Rectal smooth muscle tissue (tissue), 1 donor: Measurements from ENCODE around the gene OTOP2.
"Not testable (repeated sequence)": the region's sequence is repeated elsewhere in the genome, so short reads cannot be mapped to it uniquely, and the experiment has no call there.

ENCODE experiments used
- H3K27ac ChIP-seq: one replicate; pipeline ENCODE4 v1.7.0; 2013; ENCODE audit warnings: low read depth, low read length, inconsistent platforms
- H3K27me3 ChIP-seq: one replicate; pipeline ENCODE4 v1.7.0; 2013; ENCODE audit warnings: low read length; ENCODE audit not compliant: control insufficient read depth, insufficient read depth
- H3K36me3 ChIP-seq: one replicate; pipeline ENCODE4 v1.7.0; 2013; ENCODE audit warnings: low read length; ENCODE audit not compliant: control insufficient read depth, insufficient read depth
- H3K4me1 ChIP-seq: one replicate; pipeline ENCODE4 v1.7.0; 2013; ENCODE audit warnings: low read length; ENCODE audit not compliant: control insufficient read depth, insufficient read depth
- H3K4me3 ChIP-seq: one replicate; pipeline ENCODE4 v1.7.0; 2013; ENCODE audit warnings: low read length
- H3K9ac ChIP-seq: one replicate; pipeline ENCODE4 v1.7.0; 2013; ENCODE audit warnings: low read length

OTOP2 gene

GRCh38 chr17:74906214-74906793 lies 17.8 kb upstream of the OTOP2 start:
- not testable (repeated sequence) for H3K4me3 ChIP-seq, H3K4me1 ChIP-seq, H3K27me3 ChIP-seq, H3K36me3 ChIP-seq, H3K9ac ChIP-seq, H3K27ac ChIP-seq

GRCh38 chr17:74907012-74907411 lies 17.1 kb upstream of the OTOP2 start:
- H3K4me1 ChIP-seq = no peaks in the 10 kb centered on the region
- peaks cover 4% of the 10 kb centered on the region for H3K27me3 ChIP-seq
- no peak overlapping the region for H3K4me3 ChIP-seq
- H3K9ac ChIP-seq = no peak overlapping the region
- H3K27ac ChIP-seq = no peak overlapping the region
- no peaks in the 10 kb centered on the region for H3K36me3 ChIP-seq

- not testable (repeated sequence) for H3K4me3 ChIP-seq, H3K36me3 ChIP-seq, H3K27me3 ChIP-seq, H3K4me1 ChIP-seq, H3K27ac ChIP-seq, H3K9ac ChIP-seq
Observed at GRCh38 chr17:74909097-74909496, 15.0 kb upstream of the OTOP2 start.

- H3K27ac ChIP-seq, H3K4me1 ChIP-seq, H3K4me3 ChIP-seq, H3K27me3 ChIP-seq, H3K36me3 ChIP-seq, H3K9ac ChIP-seq: not testable (repeated sequence)
Observed at GRCh38 chr17:74911423-74911822, 12.7 kb upstream of the OTOP2 start.

GRCh38 chr17:74916136-74916850 lies 7.8 kb upstream of the OTOP2 start:
- Histone ChIP-seq H3K4me1 (no peaks in the 10 kb centered on the region), H3K27me3 (no peaks in the 10 kb centered on the region), H3K27ac (no peak overlapping the region), H3K4me3 (no peak overlapping the region), H3K36me3 (no peaks in the 10 kb centered on the region), H3K9ac (no peak overlapping the region)

- H3K36me3 ChIP-seq = no peaks in the 10 kb centered on the region
- no peak overlapping the region for H3K27ac ChIP-seq
- no peak overlapping the region for H3K9ac ChIP-seq
- no peaks in the 10 kb centered on the region for H3K27me3 ChIP-seq
- no peak overlapping the region for H3K4me3 ChIP-seq
- no peaks in the 10 kb centered on the region for H3K4me1 ChIP-seq
Observed at GRCh38 chr17:74916851-74917199, 7.2 kb upstream of the OTOP2 start.

- Histone ChIP-seq H3K9ac (no peak overlapping the region), H3K27me3 (peaks cover 3% of the 10 kb centered on the region), H3K4me3 (no peak overlapping the region), H3K4me1 (no peaks in the 10 kb centered on the region), H3K27ac (no peak overlapping the region), H3K36me3 (no peaks in the 10 kb centered on the region)
Observed at GRCh38 chr17:74917430-74917829, 6.6 kb upstream of the OTOP2 start.

- peaks cover 9% of the 10 kb centered on the region for H3K27me3 ChIP-seq
- no peak overlapping the region for H3K4me3 ChIP-seq
- no peak overlapping the region for H3K9ac ChIP-seq
- H3K4me1 ChIP-seq = no peaks in the 10 kb centered on the region
- no peak overlapping the region for H3K27ac ChIP-seq
- H3K36me3 ChIP-seq = no peaks in the 10 kb centered on the region
Observed at GRCh38 chr17:74918906-74919305, 5.2 kb upstream of the OTOP2 start.

GRCh38 chr17:74919440-74920305 lies 4.4 kb upstream of the OTOP2 start:
- H3K4me1 ChIP-seq = no peaks in the 10 kb centered on the region
- no peaks in the 10 kb centered on the region for H3K36me3 ChIP-seq
- peaks cover 17% of the 10 kb centered on the region for H3K27me3 ChIP-seq
- H3K27ac ChIP-seq = no peak overlapping the region
- H3K9ac ChIP-seq = no peak overlapping the region
- no peak overlapping the region for H3K4me3 ChIP-seq

- Histone ChIP-seq H3K27ac (no peak overlapping the region), H3K36me3 (no peaks in the 10 kb centered on the region), H3K27me3 (peaks cover 23% of the 10 kb centered on the region), H3K9ac (no peak overlapping the region), H3K4me3 (no peak overlapping the region), H3K4me1 (no peaks in the 10 kb centered on the region)
Observed at GRCh38 chr17:74920306-74920620, 3.8 kb upstream of the OTOP2 start.

GRCh38 chr17:74920642-74921025 lies 3.4 kb upstream of the OTOP2 start:
- H3K9ac ChIP-seq = no peak overlapping the region
- H3K36me3 ChIP-seq = no peaks in the 10 kb centered on the region
- no peak overlapping the region for H3K27ac ChIP-seq
- peaks cover 27% of the 10 kb centered on the region for H3K27me3 ChIP-seq
- H3K4me1 ChIP-seq = no peaks in the 10 kb centered on the region
- H3K4me3 ChIP-seq = no peak overlapping the region

GRCh38 chr17:74921026-74921681 lies 2.9 kb upstream of the OTOP2 start:
- Histone ChIP-seq H3K4me1 (no peaks in the 10 kb centered on the region), H3K36me3 (no peaks in the 10 kb centered on the region), H3K27me3 (peaks cover 29% of the 10 kb centered on the region), H3K27ac (no peak overlapping the region), H3K4me3 (no peak overlapping the region), H3K9ac (no peak overlapping the region)
